Measurements from ENCODE around the gene SPG7.

GRCh38 chr16:89525146-89525913, 17.1 kb downstream of the SPG7 start:
- TF ChIP-seq WHSC1 (IDR thresholded peaks at IDR 0.05; ENCODE audit: low read length), result no peak
- no peak for TF ChIP-seq ZNF12 (CRISPR knock-in tag; IDR thresholded peaks at IDR 0.05)
- TF ChIP-seq ZBTB12 (CRISPR knock-in tag; IDR thresholded peaks at IDR 0.05), result no peak
- TF ChIP-seq SP1 (CRISPR knock-in tag; IDR thresholded peaks at IDR 0.05), result no peak
- no peak for TF ChIP-seq SNIP1 (IDR thresholded peaks at IDR 0.05; ENCODE audit: low read depth)
- no peak for TF ChIP-seq ZNF274 (IDR thresholded peaks at IDR 0.05; ENCODE audit: borderline replicate concordance, low read depth, low read length)
- no peak for TF ChIP-seq AFF4 (CRISPR knock-in tag; IDR thresholded peaks at IDR 0.05)
- TF ChIP-seq CTCF (IDR thresholded peaks at IDR 0.05 in 2 of 3, conservative IDR thresholded peaks at IDR 0.05 in 1 of 3; ENCODE audit: insufficient read depth in 2 of 3, low read depth in 1 of 3, low read length in 3 of 3), result no peak
- TF ChIP-seq MAZ (CRISPR knock-in tag; conservative IDR thresholded peaks at IDR 0.05 in 1 of 2, IDR thresholded peaks at IDR 0.05 in 1 of 2), result no peak
- TF ChIP-seq USF2 (CRISPR knock-in tag; IDR thresholded peaks at IDR 0.05), result no peak
- TF ChIP-seq HNRNPUL1 (IDR thresholded peaks at IDR 0.05; ENCODE audit: low read length), result no peak
- no peak for TF ChIP-seq POLR2A (conservative IDR thresholded peaks at IDR 0.05)
- TF ChIP-seq EZH2 (IDR thresholded peaks at IDR 0.05; ENCODE audit: borderline replicate concordance, low read depth, low read length), result no peak
